Fibroblast of the aortic adventitia (primary cell): ENCODE results near the gene CD300E. TPM values are rescaled to one million over a fixed set of nuclear protein-coding genes. Genes with fewer than 3 reads are reported as not detected.
A peak's percentile ranks its signal among the peaks of the same experiment; 100 is the strongest.

Experiments
- DNase-seq: peaks from one replicate; pipeline ENCODE4 v3.0.0-alpha.2; 2010; ENCODE audit warnings: low read depth
- H3K4me3 ChIP-seq: 2 replicates; pipeline ENCODE4 v1.5.1; 2011; ENCODE audit warnings: low read depth, mild to moderate bottlenecking, control low read depth, low read length, moderate library complexity
- CTCF ChIP-seq: IDR thresholded peaks from 2 replicates; pipeline ENCODE4 v1.5.1; 2011; ENCODE audit warnings: mild to moderate bottlenecking, low read length, control low read depth, inconsistent platforms; ENCODE audit not compliant: insufficient read depth
- total RNA-seq: library from RNA; depleted of rRNA; stranded (reverse); fragments of >200 nt; gene quantifications from 2 replicates; pipeline ENCODE4 v1.2.3, GENCODE V29; 2012; ENCODE audit warnings: low replicate concordance

Gene CD300E
- total RNA-seq, 1 donor = not detected

GRCh38 chr17:74568106-74568873, 55.2 kb downstream of the CD300E start:
- H3K4me3 ChIP-seq = no peak overlapping the region
- peak; percentile 59 for DNase-seq
- no peak for TF ChIP-seq CTCF

GRCh38 chr17:74567397-74567796, 56.1 kb downstream of the CD300E start, which contains the start of gene CD300H:
Gene CD300H (minus strand): TSS chr17:74567509.
- TF ChIP-seq CTCF = no peak
- DNase-seq = no peak
- H3K4me3 ChIP-seq = no peak within 1 kb of the TSS

DNA sequence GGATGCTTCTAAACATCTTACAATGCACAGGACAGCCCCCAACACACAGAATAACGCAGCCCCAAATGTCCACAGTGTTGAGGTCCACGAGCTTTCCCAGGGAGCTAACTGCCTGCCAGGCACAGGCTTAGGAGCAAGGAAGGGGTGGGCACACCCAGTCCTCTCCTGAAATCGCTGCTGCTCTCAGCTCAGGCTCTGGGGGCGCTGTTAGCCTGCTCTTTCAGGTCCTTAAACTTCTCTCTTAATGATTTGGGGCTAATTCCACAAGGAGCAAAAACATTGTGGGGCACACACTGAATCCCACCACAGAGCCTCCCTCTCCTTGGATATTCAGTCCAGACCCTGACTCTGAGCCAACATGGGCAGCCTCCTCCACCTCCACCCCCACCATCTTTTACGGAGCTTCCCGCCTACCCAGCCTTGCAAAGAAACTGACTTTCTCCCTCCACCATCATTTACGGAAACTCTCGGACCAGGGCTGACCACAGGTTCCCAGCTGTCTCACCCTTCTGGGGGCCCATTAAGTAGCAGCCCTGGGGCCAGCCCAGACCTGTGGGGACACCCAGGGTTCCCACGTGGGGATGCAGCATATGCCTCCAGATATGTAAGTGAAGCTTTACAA, 57.3 kb downstream of the CD300E start:
- DNase-seq = peak; percentile 14
- peak; percentile 39 for TF ChIP-seq CTCF
- no peak overlapping the region for H3K4me3 ChIP-seq

DNA sequence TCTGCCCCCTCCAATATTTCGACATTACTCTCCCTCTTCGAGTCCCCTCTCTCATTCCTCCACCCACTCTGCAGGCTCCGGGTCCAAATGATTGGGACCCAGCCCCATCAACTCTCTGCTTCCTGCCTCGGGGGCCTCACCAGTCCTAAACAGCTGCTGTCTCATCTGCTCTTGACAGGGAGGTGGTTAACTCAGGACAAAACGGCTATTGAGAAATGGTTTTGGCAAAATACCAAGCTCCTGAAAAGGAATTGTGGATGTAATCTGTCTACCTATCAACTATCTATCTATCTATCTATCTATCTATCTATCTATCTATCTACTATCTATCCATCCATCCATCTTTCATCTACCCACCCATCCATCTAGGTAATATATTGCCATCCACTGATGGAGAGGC, 58.4 kb downstream of the CD300E start:
- TF ChIP-seq CTCF = no peak
- H3K4me3 ChIP-seq = no peak overlapping the region
- no peak for DNase-seq

DNA sequence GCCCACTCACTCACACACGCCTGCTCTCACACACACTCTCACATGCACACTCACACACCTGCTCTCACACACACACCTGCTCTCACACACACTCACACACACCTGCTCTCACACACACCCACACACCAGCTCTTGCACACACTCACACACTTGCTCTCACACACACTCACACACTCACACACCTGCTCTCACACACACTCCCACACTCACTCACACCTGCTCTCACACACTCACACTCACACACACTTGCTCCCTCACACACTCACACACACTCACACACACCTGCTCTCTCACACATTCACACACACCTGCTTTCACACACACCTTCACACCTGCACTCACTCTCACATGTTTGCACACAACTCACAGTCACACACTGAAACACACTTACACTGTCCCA, 60.2 kb downstream of the CD300E start:
- DNase-seq = no peak
- no peak for TF ChIP-seq CTCF
- H3K4me3 ChIP-seq = no peak overlapping the region

DNA sequence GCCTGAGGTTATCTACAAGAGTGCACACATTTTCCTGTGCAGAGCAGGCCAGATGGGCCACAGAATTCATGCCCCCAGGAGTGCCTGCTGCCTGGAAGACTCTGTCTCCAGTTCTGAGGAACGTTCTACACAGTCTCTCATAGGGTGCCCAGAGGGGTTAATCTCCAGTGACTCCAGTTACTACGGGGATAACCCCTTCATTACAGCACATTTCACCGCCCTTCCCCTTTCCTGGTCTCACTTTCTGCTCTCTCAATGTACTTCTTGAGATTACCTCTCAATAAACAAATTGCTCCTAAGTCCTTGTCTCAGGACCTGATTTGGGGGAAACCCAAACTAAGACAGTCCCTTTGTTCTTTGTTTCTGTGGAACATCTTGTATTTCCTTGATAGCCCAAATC, 62.0 kb downstream of the CD300E start:
- TF ChIP-seq CTCF = no peak
- no peak overlapping the region for H3K4me3 ChIP-seq
- DNase-seq = no peak

Other genes with a start within 250 kb of the CD300E start
- gene GPRC5C, start 191.7 kb downstream of the CD300E start, total RNA-seq = 0.99 and 24.4 TPM in 2 replicates
- not detected in 2 replicates for gene CD300A, start 157.1 kb downstream of the CD300E start, total RNA-seq
- gene CD300LB, start 92.3 kb downstream of the CD300E start, total RNA-seq = not detected in 2 replicates
- gene CD300C, start 77.6 kb downstream of the CD300E start, total RNA-seq = not detected in 2 replicates
- gene CD300H, start 56.2 kb downstream of the CD300E start, total RNA-seq = not detected in 2 replicates
- not detected in 2 replicates for gene CD300LD, start 31.5 kb downstream of the CD300E start, total RNA-seq
- not detected in 2 replicates for gene CD300LF, start 89.2 kb upstream of the CD300E start, total RNA-seq
- gene RAB37, start 113.5 kb upstream of the CD300E start, total RNA-seq = 0.09 TPM in 1 of 2 replicates, not detected in the other
- 11.0 and 11.7 TPM in 2 replicates for gene NHERF1, start 124.9 kb upstream of the CD300E start, total RNA-seq
- 20.2 and 26.5 TPM in 2 replicates for gene NAT9, start 152.6 kb upstream of the CD300E start, total RNA-seq
- gene GRIN2C, start 236.1 kb upstream of the CD300E start, total RNA-seq = under 0.01 TPM in 1 of 2 replicates, not detected in the other
- 14.7 and 113 TPM in 2 replicates for gene FDXR, start 249.3 kb upstream of the CD300E start, total RNA-seq